Measurements from ENCODE around the gene DRAM1.

DNA sequence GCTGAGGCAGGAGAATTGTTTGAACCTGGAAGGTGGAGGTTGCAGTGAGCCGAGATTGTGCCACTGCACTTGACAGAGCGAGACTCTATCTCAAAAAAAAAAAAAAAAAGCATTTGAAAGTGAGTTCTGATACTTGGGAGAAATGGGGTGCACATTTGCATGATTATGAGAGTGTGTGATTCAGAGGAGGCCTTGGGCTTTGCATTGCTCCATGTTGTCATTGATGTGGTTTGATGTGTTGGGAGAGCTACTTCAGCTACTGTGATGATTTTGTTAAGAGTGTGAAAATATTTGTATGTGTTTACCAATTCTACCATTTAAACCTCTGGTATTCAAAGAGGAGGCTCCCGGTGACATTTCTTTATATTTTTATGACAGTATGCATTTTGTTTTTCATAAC, 24.4 kb downstream of the DRAM1 start:
- TF ChIP-seq RAD21 (IDR thresholded peaks at IDR 0.05; ENCODE audit: low read depth) (no peak), CEBPB (IDR thresholded peaks at IDR 0.05) (no peak), ZBTB7A (IDR thresholded peaks at IDR 0.05; ENCODE audit: low read depth) (no peak), EGR1 (IDR thresholded peaks at IDR 0.05) (no peak), TAF1 (IDR thresholded peaks at IDR 0.05; ENCODE audit: low read depth) (no peak), EP300 (IDR thresholded peaks at IDR 0.05; ENCODE audit: borderline replicate concordance) (no peak)
- TF ChIP-seq, protein P1, sequence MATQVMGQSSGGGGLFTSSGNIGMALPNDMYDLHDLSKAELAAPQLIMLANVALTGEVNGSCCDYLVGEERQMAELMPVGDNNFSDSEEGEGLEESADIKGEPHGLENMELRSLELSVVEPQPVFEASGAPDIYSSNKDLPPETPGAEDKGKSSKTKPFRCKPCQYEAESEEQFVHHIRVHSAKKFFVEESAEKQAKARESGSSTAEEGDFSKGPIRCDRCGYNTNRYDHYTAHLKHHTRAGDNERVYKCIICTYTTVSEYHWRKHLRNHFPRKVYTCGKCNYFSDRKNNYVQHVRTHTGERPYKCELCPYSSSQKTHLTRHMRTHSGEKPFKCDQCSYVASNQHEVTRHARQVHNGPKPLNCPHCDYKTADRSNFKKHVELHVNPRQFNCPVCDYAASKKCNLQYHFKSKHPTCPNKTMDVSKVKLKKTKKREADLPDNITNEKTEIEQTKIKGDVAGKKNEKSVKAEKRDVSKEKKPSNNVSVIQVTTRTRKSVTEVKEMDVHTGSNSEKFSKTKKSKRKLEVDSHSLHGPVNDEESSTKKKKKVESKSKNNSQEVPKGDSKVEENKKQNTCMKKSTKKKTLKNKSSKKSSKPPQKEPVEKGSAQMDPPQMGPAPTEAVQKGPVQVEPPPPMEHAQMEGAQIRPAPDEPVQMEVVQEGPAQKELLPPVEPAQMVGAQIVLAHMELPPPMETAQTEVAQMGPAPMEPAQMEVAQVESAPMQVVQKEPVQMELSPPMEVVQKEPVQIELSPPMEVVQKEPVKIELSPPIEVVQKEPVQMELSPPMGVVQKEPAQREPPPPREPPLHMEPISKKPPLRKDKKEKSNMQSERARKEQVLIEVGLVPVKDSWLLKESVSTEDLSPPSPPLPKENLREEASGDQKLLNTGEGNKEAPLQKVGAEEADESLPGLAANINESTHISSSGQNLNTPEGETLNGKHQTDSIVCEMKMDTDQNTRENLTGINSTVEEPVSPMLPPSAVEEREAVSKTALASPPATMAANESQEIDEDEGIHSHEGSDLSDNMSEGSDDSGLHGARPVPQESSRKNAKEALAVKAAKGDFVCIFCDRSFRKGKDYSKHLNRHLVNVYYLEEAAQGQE (IDR thresholded peaks at IDR 0.05; ENCODE audit: low read depth), result no peak

Data from Ishikawa (cell line).